GM19438 (cell line): ENCODE results near the gene NDRG2.
"Not testable (repeated sequence)": the region's sequence is repeated elsewhere in the genome, so short reads cannot be mapped to it uniquely, and the experiment has no call there.

Experiments used
- ATAC-seq: cut with Tn5 transposase; IDR thresholded peaks from one replicate; pipeline ENCODE4 v1.9.1; 2021; ENCODE audit warnings: low read depth; ENCODE audit not compliant: unreplicated experiment

Gene NDRG2

GRCh38 chr14:21056520-21057163, 31.8 kb upstream of the NDRG2 start:
- no peak for ATAC-seq

GRCh38 chr14:21055432-21056117, 30.7 kb upstream of the NDRG2 start:
- ATAC-seq, result no peak

GRCh38 chr14:21054768-21055145, 29.9 kb upstream of the NDRG2 start:
- no peak for ATAC-seq

- no peak for ATAC-seq
Observed at GRCh38 chr14:21054123-21054767, 29.4 kb upstream of the NDRG2 start.

GRCh38 chr14:21053184-21054122, 28.6 kb upstream of the NDRG2 start:
- no peak for ATAC-seq

GRCh38 chr14:21050597-21050996, 25.7 kb upstream of the NDRG2 start:
- no peak for ATAC-seq

GRCh38 chr14:21049271-21049673, 24.4 kb upstream of the NDRG2 start:
- ATAC-seq, result no peak

- no peak for ATAC-seq
Observed at GRCh38 chr14:21048638-21049037, 23.8 kb upstream of the NDRG2 start.

- ATAC-seq, result no peak
Observed at GRCh38 chr14:21047378-21047781, 22.5 kb upstream of the NDRG2 start.

GRCh38 chr14:21043974-21044618, 19.2 kb upstream of the NDRG2 start:
- ATAC-seq, result no peak

- no peak for ATAC-seq
Observed at GRCh38 chr14:21043387-21043973, 18.6 kb upstream of the NDRG2 start.

GRCh38 chr14:21042918-21043317, 18.1 kb upstream of the NDRG2 start:
- no peak for ATAC-seq

GRCh38 chr14:21041676-21042433, 17.0 kb upstream of the NDRG2 start, which contains the start of gene RNASE7:
RNASE7 (plus strand) TSS chr14:21042362; CDS start chr14:21042993, 631 bp downstream.
- ATAC-seq, result no peak

GRCh38 chr14:21040941-21041340, 16.1 kb upstream of the NDRG2 start:
- not testable (repeated sequence) for ATAC-seq

- ATAC-seq, result no peak
Observed at GRCh38 chr14:21040370-21040925, 15.6 kb upstream of the NDRG2 start.

GRCh38 chr14:21039585-21040369, 14.9 kb upstream of the NDRG2 start:
- no peak for ATAC-seq

GRCh38 chr14:21038441-21039422, 13.9 kb upstream of the NDRG2 start:
- no peak for ATAC-seq
